H9 (cell line): ENCODE measurements around the gene GPRC5A. TPM values are rescaled to one million over a fixed set of nuclear protein-coding genes. Genes with fewer than 3 reads are reported as not detected.

Experiments
- DNase-seq: peaks from one replicate; pipeline ENCODE4 v3.0.0-alpha.2; 2017
- H2AFZ ChIP-seq: one replicate; pipeline ENCODE4 v1.6.1; 2013; ENCODE audit warnings: mild to moderate bottlenecking, low read length, control low read depth, moderate library complexity
- H2AK5ac ChIP-seq: 2 replicates; pipeline ENCODE4 v1.6.1; 2013; ENCODE audit warnings: low read length, control low read depth, mixed read lengths; ENCODE audit not compliant: insufficient read length
- H2BK120ac ChIP-seq: one replicate; pipeline ENCODE4 v1.6.1; 2013; ENCODE audit warnings: low read depth, mild to moderate bottlenecking, low read length, control low read depth, inconsistent platforms; ENCODE audit not compliant: poor library complexity, severe bottlenecking
- H2BK12ac ChIP-seq: 2 replicates; pipeline ENCODE4 v1.6.1; 2013; ENCODE audit warnings: low read length, control low read depth, mixed read lengths, low read depth; ENCODE audit not compliant: insufficient read length
- H2BK15ac ChIP-seq: 2 replicates; pipeline ENCODE4 v1.6.1; 2013; ENCODE audit warnings: low read depth, low read length, control low read depth
- H2BK20ac ChIP-seq: one replicate; pipeline ENCODE4 v1.6.1; 2013; ENCODE audit warnings: low read depth, mild to moderate bottlenecking, low read length, control low read depth, inconsistent platforms; ENCODE audit not compliant: poor library complexity, severe bottlenecking
- H2BK5ac ChIP-seq: 2 replicates; pipeline ENCODE4 v1.6.1; 2013; ENCODE audit warnings: low read length, control low read depth, mixed read lengths; ENCODE audit not compliant: insufficient read length
- H3K14ac ChIP-seq: 2 replicates; pipeline ENCODE4 v1.6.1; 2013; ENCODE audit warnings: low read length, control low read depth; ENCODE audit not compliant: insufficient read depth
- H3K18ac ChIP-seq: 2 replicates; pipeline ENCODE4 v1.6.1; 2013; ENCODE audit warnings: low read depth, mild to moderate bottlenecking, mixed read lengths, low read length, control low read depth; ENCODE audit not compliant: insufficient read length
- H3K23ac ChIP-seq: 2 replicates; pipeline ENCODE4 v1.6.1; 2013; ENCODE audit warnings: low read length, control low read depth, mixed read lengths, low read depth; ENCODE audit not compliant: insufficient read length
- H3K23me2 ChIP-seq: 2 replicates; pipeline ENCODE4 v1.6.1; 2013; ENCODE audit warnings: low read depth, mild to moderate bottlenecking, mixed read lengths, low read length, control low read depth; ENCODE audit not compliant: insufficient read length, poor library complexity, severe bottlenecking
- H3K27ac ChIP-seq: 2 replicates; pipeline ENCODE4 v1.5.1; 2013; ENCODE audit warnings: low read length, control low read depth, mixed read lengths, low read depth; ENCODE audit not compliant: insufficient read length
- H3K27me3 ChIP-seq: 2 replicates; pipeline ENCODE4 v1.6.1; 2013; ENCODE audit warnings: low read length, control low read depth, inconsistent platforms; ENCODE audit not compliant: insufficient read depth
- H3K4ac ChIP-seq: 2 replicates; pipeline ENCODE4 v1.6.1; 2013; ENCODE audit warnings: low read depth, mild to moderate bottlenecking, control low read depth, inconsistent platforms, low read length, moderate library complexity
- H3K4me1 ChIP-seq: 2 replicates; pipeline ENCODE4 v1.6.1; 2013; ENCODE audit warnings: low read length, control low read depth, inconsistent platforms; ENCODE audit not compliant: insufficient read depth
- H3K4me2 ChIP-seq: 2 replicates; pipeline ENCODE4 v1.6.1; 2013; ENCODE audit warnings: low read length, control low read depth, mixed read lengths; ENCODE audit not compliant: insufficient read length, insufficient read depth
- H3K56ac ChIP-seq: 2 replicates; pipeline ENCODE4 v1.6.1; 2013; ENCODE audit warnings: low read depth, mild to moderate bottlenecking, mixed read lengths, low read length, control low read depth; ENCODE audit not compliant: insufficient read length
- H3K79me1 ChIP-seq: 2 replicates; pipeline ENCODE4 v1.6.1; 2013; ENCODE audit warnings: low read depth, mild to moderate bottlenecking, moderate library complexity, low read length, control low read depth, inconsistent platforms; ENCODE audit not compliant: insufficient read depth, poor library complexity, severe bottlenecking
- H3K79me2 ChIP-seq: 2 replicates; pipeline ENCODE4 v1.6.1; 2013; ENCODE audit warnings: low read length, control low read depth, inconsistent platforms; ENCODE audit not compliant: insufficient read depth
- H3K9ac ChIP-seq: 2 replicates; pipeline ENCODE4 v1.6.1; 2013; ENCODE audit warnings: low read length, control low read depth, mixed read lengths; ENCODE audit not compliant: insufficient read length; ENCODE audit errors: extremely low read depth
- H3K9me3 ChIP-seq: one replicate; pipeline ENCODE4 v1.6.1; 2013; ENCODE audit warnings: low read depth, low read length, inconsistent platforms; ENCODE audit not compliant: control insufficient read depth
- H3T11ph ChIP-seq: one replicate; pipeline ENCODE4 v1.6.1; 2013; ENCODE audit warnings: mild to moderate bottlenecking, low read length, control low read depth, inconsistent platforms
- H4K20me1 ChIP-seq: one replicate; pipeline ENCODE4 v1.6.1; 2013; ENCODE audit not compliant: control insufficient read depth, insufficient read length, insufficient read depth
- H4K5ac ChIP-seq: 2 replicates; pipeline ENCODE4 v1.6.1; 2013; ENCODE audit warnings: low read depth, mild to moderate bottlenecking, mixed read lengths, low read length, control low read depth; ENCODE audit not compliant: insufficient read length
- H4K8ac ChIP-seq: replicated peaks from 2 replicates; pipeline ENCODE4 v1.6.1; 2013; ENCODE audit warnings: low read length, control low read depth, mixed read lengths, low read depth; ENCODE audit not compliant: insufficient read length
- H4K91ac ChIP-seq: 2 replicates; pipeline ENCODE4 v1.6.1; 2013; ENCODE audit warnings: low read depth, mild to moderate bottlenecking, moderate library complexity, mixed read lengths, low read length, control low read depth; ENCODE audit not compliant: insufficient read length
- H3K27ac Mint-ChIP-seq, 3 experiments: 2 replicates in 2 of 3; 3 replicates in 1 of 3; pipeline ENCODE4 v1.8.0; 2020 to 2021; ENCODE audit warnings: mixed read lengths in 3 of 3, mild to moderate bottlenecking in 1 of 3, moderate library complexity in 1 of 3
- H3K27me3 Mint-ChIP-seq: 2 replicates; pipeline ENCODE4 v1.8.0; 2021; ENCODE audit warnings: low read depth, mild to moderate bottlenecking, moderate library complexity, mixed read lengths
- H3K36me3 Mint-ChIP-seq, 3 experiments: 2 replicates in 2 of 3; 3 replicates in 1 of 3; pipeline ENCODE4 v1.8.0; 2020 to 2021; ENCODE audit warnings: low read depth in 3 of 3, mixed read lengths in 3 of 3; ENCODE audit not compliant: insufficient read depth in 1 of 3
- H3K4me1 Mint-ChIP-seq, 2 experiments: 2 replicates each; pipeline ENCODE4 v1.8.0; 2020; ENCODE audit warnings: mixed read lengths in 2 of 2
- H3K4me3 Mint-ChIP-seq, 2 experiments: 2 replicates in 1 of 2; 3 replicates in 1 of 2; pipeline ENCODE4 v1.8.0; 2020 to 2021; ENCODE audit warnings: mild to moderate bottlenecking in 2 of 2, mixed read lengths in 2 of 2, moderate library complexity in 1 of 2
- H3K9me3 Mint-ChIP-seq, 2 experiments: 2 replicates in 1 of 2; 3 replicates in 1 of 2; pipeline ENCODE4 v1.8.0; 2020; ENCODE audit warnings: mild to moderate bottlenecking in 2 of 2, mixed read lengths in 2 of 2, moderate library complexity in 1 of 2
- CTCF ChIP-seq: fragments of 200-600 bp; sonication (generic); conservative IDR thresholded peaks from 3 replicates; pipeline ENCODE4 v1.8.0; 2021; ENCODE audit warnings: antibody characterized with exemption, mild to moderate bottlenecking
- WGBS: extraction: QIAGEN DNeasy Blood & Tissue Kit; methylation state at CpG from one replicate; pipeline ENCODE4 v1.1.7; 2013; ENCODE audit warnings: missing lambda C conversion rate, low lambda C conversion rate, mixed read lengths; ENCODE audit not compliant: insufficient read length; ENCODE audit errors: extremely low coverage; 5-methylcytosine and 5-hydroxymethylcytosine counted together
- total RNA-seq: library from RNA; stranded (reverse); gene quantifications from 2 replicates; pipeline ENCODE4 v1.2.1, GENCODE V29; 2021

GPRC5A gene
- total RNA-seq, 1 experiment from 2014 or later, result 0.09 TPM

- WGBS, result no CpG with 5 or more reads among the region's 5 CpGs
- Histone ChIP-seq H3K27ac (no peak overlapping the region), H3K27me3 (no peaks in the 10 kb centered on the region)
Observed at GRCh38 chr12:12912711-12913110, 21.3 kb downstream of the GPRC5A start.

More at GRCh38 chr12:12912711-12913110, 21.3 kb downstream of the GPRC5A start:
- Histone ChIP-seq H4K91ac (no peak overlapping the region), H3K79me2 (no peaks in the 10 kb centered on the region), H3K23me2 (no peaks in the 10 kb centered on the region), H2AK5ac (no peak overlapping the region), H4K5ac (no peak overlapping the region), H2BK120ac (no peak overlapping the region), H3K18ac (no peak overlapping the region), H3K9me3 (no peaks in the 10 kb centered on the region), H3K79me1 (no peaks in the 10 kb centered on the region), H3K4ac (no peak overlapping the region), H3K4me2 (no peak overlapping the region), H4K20me1 (no peaks in the 10 kb centered on the region), H2BK15ac (no peak overlapping the region), H3K9ac (no peak overlapping the region), H4K8ac (no peak overlapping the region), H3T11ph (no peak overlapping the region), H2BK5ac (no peak overlapping the region), H3K14ac (no peak overlapping the region), H3K4me1 (no peaks in the 10 kb centered on the region), H3K23ac (no peak overlapping the region), H2BK20ac (no peak overlapping the region), H3K56ac (no peak overlapping the region), H2BK12ac (no peak overlapping the region), H2AFZ (no peak overlapping the region)
- Mint-ChIP-seq H3K36me3 (no peaks in the 10 kb centered on the region), H3K27me3 (peaks cover 12% of the 10 kb centered on the region), H3K27ac (no peak overlapping the region), H3K9me3 (no peaks in the 10 kb centered on the region; a peak in 1 of 5 replicates), H3K4me1 (peaks cover 13 to 28% of the 10 kb centered on the region in 2 experiments), H3K4me3 (no peak overlapping the region)
- DNase-seq, result no peak
- no peak for TF ChIP-seq CTCF
